Karpas-422 (cell line): Measurements from ENCODE around the gene SCT. TPM values are rescaled to one million over a fixed set of nuclear protein-coding genes. Genes with fewer than 3 reads are reported as not detected.
A peak's percentile ranks its signal among the peaks of the same experiment; 100 is the strongest.

Source experiments
- DNase-seq: peaks from one replicate; pipeline ENCODE4 v3.0.0-alpha.2; 2015
- H2AFZ ChIP-seq: fragments of 200-600 bp; sonication (generic); 2 replicates; pipeline ENCODE4 v1.6.1; 2014; ENCODE audit warnings: antibody characterized with exemption, low read length, mixed read lengths
- H3K27ac ChIP-seq: fragments of 200-600 bp; sonication (generic); 2 replicates; pipeline ENCODE4 v1.5.1; 2014; ENCODE audit warnings: mild to moderate bottlenecking, low read length, moderate library complexity
- H3K27me3 ChIP-seq: fragments of 200-600 bp; sonication (generic); 2 replicates; pipeline ENCODE4 v1.6.1; 2014; ENCODE audit warnings: low read length, mixed read lengths
- H3K36me3 ChIP-seq: fragments of 200-600 bp; sonication (generic); 2 replicates; pipeline ENCODE4 v1.6.1; 2014; ENCODE audit warnings: low read length, mixed read lengths; ENCODE audit not compliant: insufficient read depth
- H3K4me1 ChIP-seq: fragments of 200-600 bp; sonication (generic); 2 replicates; pipeline ENCODE4 v1.6.1; 2014; ENCODE audit warnings: mild to moderate bottlenecking, low read length, mixed read lengths
- H3K4me2 ChIP-seq: fragments of 200-600 bp; sonication (generic); 2 replicates; pipeline ENCODE4 v1.6.1; 2014; ENCODE audit warnings: low read length, low read depth, mild to moderate bottlenecking; ENCODE audit not compliant: poor library complexity, severe bottlenecking
- H3K4me3 ChIP-seq: fragments of 200-600 bp; sonication (generic); 2 replicates; pipeline ENCODE4 v1.5.1; 2014; ENCODE audit warnings: mild to moderate bottlenecking, antibody characterized with exemption, low read length, mixed read lengths
- H3K79me2 ChIP-seq: fragments of 200-600 bp; sonication (generic); 2 replicates; pipeline ENCODE4 v1.6.1; 2014; ENCODE audit warnings: mild to moderate bottlenecking, low read length, mixed read lengths
- H3K9ac ChIP-seq: fragments of 200-600 bp; sonication (generic); 2 replicates; pipeline ENCODE4 v1.6.0; 2014; ENCODE audit warnings: low read length
- H3K9me2 ChIP-seq: fragments of 200-600 bp; sonication (generic), shearing (Covaris generic); replicated peaks from 2 replicates; pipeline ENCODE4 v1.6.0; 2014; ENCODE audit warnings: mild to moderate bottlenecking, low read length, moderate library complexity; ENCODE audit not compliant: insufficient read depth
- H3K9me3 ChIP-seq: fragments of 300-700, 200-600 bp; sonication (generic); 2 replicates; pipeline ENCODE4 v1.6.1; 2014; ENCODE audit warnings: low read length, mixed read lengths
- H4K20me1 ChIP-seq: fragments of 200-600 bp; sonication (generic); 2 replicates; pipeline ENCODE4 v1.6.1; 2014; ENCODE audit warnings: mild to moderate bottlenecking, antibody characterized with exemption, low read length, low read depth; ENCODE audit not compliant: insufficient read depth
- total RNA-seq: library from RNA; depleted of rRNA; stranded (reverse); fragments of >200 nt; shearing (Covaris generic); gene quantifications from 2 replicates; pipeline ENCODE4 v1.2.3, GENCODE V29; 2014; ENCODE audit warnings: low replicate concordance

Gene SCT
- total RNA-seq, 1 experiment from 2014 or later = not detected

GRCh38 chr11:586376-587316, 40.3 kb downstream of the SCT start:
- Histone ChIP-seq H3K4me1 (no peaks in the 10 kb centered on the region), H3K27me3 (no peaks in the 10 kb centered on the region), H2AFZ (no peak overlapping the region), H3K79me2 (peaks cover 27% of the 10 kb centered on the region), H3K4me3 (no peak overlapping the region), H3K9ac (no peak overlapping the region), H3K36me3 (peaks cover 19% of the 10 kb centered on the region), H3K9me2 (no peaks in the 10 kb centered on the region), H3K27ac (no peak overlapping the region), H4K20me1 (peaks cover 13% of the 10 kb centered on the region; the same call in 1 of the 2 replicates), H3K9me3 (no peaks in the 10 kb centered on the region), H3K4me2 (no peak overlapping the region)
- no peak for DNase-seq

GRCh38 chr11:584287-584686, 42.7 kb downstream of the SCT start:
- H3K4me1 ChIP-seq = no peaks in the 10 kb centered on the region
- peaks cover 42% of the 10 kb centered on the region for H3K79me2 ChIP-seq
- H3K9me2 ChIP-seq = no peaks in the 10 kb centered on the region
- no peak overlapping the region for H2AFZ ChIP-seq
- no peaks in the 10 kb centered on the region for H3K27me3 ChIP-seq
- H3K36me3 ChIP-seq = peaks cover 23% of the 10 kb centered on the region
- no peak overlapping the region for H3K4me3 ChIP-seq
- no peak overlapping the region for H3K27ac ChIP-seq
- DNase-seq = no peak
- no peak overlapping the region for H3K4me2 ChIP-seq
- H3K9ac ChIP-seq = no peak overlapping the region
- H4K20me1 ChIP-seq = peaks cover 24% of the 10 kb centered on the region
- H3K9me3 ChIP-seq = no peaks in the 10 kb centered on the region

GRCh38 chr11:581752-582151, 45.2 kb downstream of the SCT start:
- Histone ChIP-seq H3K27ac (no peak overlapping the region), H3K36me3 (peaks cover 20% of the 10 kb centered on the region), H4K20me1 (peaks cover 46% of the 10 kb centered on the region), H3K9me3 (no peaks in the 10 kb centered on the region), H3K27me3 (no peaks in the 10 kb centered on the region), H3K4me1 (peaks cover 12% of the 10 kb centered on the region), H3K79me2 (peaks cover 65% of the 10 kb centered on the region), H3K4me2 (no peak overlapping the region), H2AFZ (no peak overlapping the region), H3K9me2 (no peaks in the 10 kb centered on the region), H3K9ac (no peak overlapping the region), H3K4me3 (no peak overlapping the region)
- DNase-seq = no peak

- Histone ChIP-seq H3K4me1 (peaks cover 12% of the 10 kb centered on the region), H3K36me3 (peaks cover 20% of the 10 kb centered on the region), H3K9me2 (no peaks in the 10 kb centered on the region), H4K20me1 (peaks cover 46% of the 10 kb centered on the region), H3K4me3 (no peak overlapping the region), H3K27me3 (no peaks in the 10 kb centered on the region), H3K27ac (no peak overlapping the region), H3K79me2 (peaks cover 66% of the 10 kb centered on the region), H3K4me2 (no peak overlapping the region), H2AFZ (no peak overlapping the region), H3K9ac (no peak overlapping the region), H3K9me3 (no peaks in the 10 kb centered on the region)
- DNase-seq = no peak
Measured at GRCh38 chr11:581342-581741, 45.6 kb downstream of the SCT start.

- Histone ChIP-seq H3K4me3 (no peak overlapping the region), H3K9me3 (no peaks in the 10 kb centered on the region), H3K36me3 (peaks cover 20% of the 10 kb centered on the region), H3K9me2 (no peaks in the 10 kb centered on the region), H3K27ac (no peak overlapping the region), H3K27me3 (no peaks in the 10 kb centered on the region), H3K9ac (no peak overlapping the region), H4K20me1 (peaks cover 46% of the 10 kb centered on the region), H3K4me2 (no peak overlapping the region), H3K79me2 (peaks cover 66% of the 10 kb centered on the region), H3K4me1 (peaks cover 15% of the 10 kb centered on the region), H2AFZ (no peak overlapping the region)
- DNase-seq = no peak
Measured at GRCh38 chr11:579830-580601, 47.0 kb downstream of the SCT start.

GRCh38 chr11:578276-579035, 48.5 kb downstream of the SCT start:
- Histone ChIP-seq H3K4me3 (peak overlapping the region; percentile 78), H3K9ac (peak overlapping the region; percentile 91), H3K79me2 (peaks cover 58% of the 10 kb centered on the region), H3K4me2 (peak overlapping the region; percentile 87), H3K36me3 (peaks cover 14% of the 10 kb centered on the region), H3K9me3 (no peaks in the 10 kb centered on the region), H3K27me3 (no peaks in the 10 kb centered on the region), H3K4me1 (peaks cover 19% of the 10 kb centered on the region), H3K9me2 (no peaks in the 10 kb centered on the region), H3K27ac (no peak overlapping the region), H2AFZ (no peak overlapping the region), H4K20me1 (peaks cover 46% of the 10 kb centered on the region)
- DNase-seq = no peak

- Histone ChIP-seq H3K4me1 (peaks cover 19% of the 10 kb centered on the region), H3K36me3 (peaks cover 12% of the 10 kb centered on the region; the same call in 1 of the 2 replicates), H3K27me3 (no peaks in the 10 kb centered on the region), H3K9me3 (no peaks in the 10 kb centered on the region), H2AFZ (no peak overlapping the region), H3K4me2 (peak overlapping the region; percentile 87), H3K9ac (peak overlapping the region; percentile 91), H3K9me2 (no peaks in the 10 kb centered on the region), H3K79me2 (peaks cover 56% of the 10 kb centered on the region), H3K4me3 (peak overlapping the region; percentile 78), H3K27ac (no peak overlapping the region), H4K20me1 (peaks cover 46% of the 10 kb centered on the region)
- no peak for DNase-seq
Measured at GRCh38 chr11:577611-577894, 49.4 kb downstream of the SCT start.
